Measurements from ENCODE around the gene ETV3.

DNA sequence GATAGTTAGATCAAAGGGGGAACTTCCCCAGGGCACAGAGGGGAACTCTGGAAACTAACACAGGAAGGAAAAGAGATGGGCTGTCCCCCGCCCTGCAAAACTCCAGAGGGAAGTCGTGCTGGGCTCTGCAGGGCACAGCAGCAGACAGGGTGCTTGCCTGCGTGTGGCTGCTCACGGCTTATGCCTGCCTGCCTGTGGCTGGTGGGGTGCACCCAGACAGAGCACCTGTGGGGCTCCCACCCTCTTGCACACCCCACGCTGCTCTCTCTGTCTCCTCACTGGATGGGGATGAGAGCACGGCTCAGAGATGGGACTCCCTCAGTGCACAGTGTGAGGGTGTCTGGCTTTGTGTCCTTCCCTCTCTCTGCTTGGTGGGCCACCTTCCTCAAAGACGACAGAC, 25.1 kb downstream of the ETV3 start:
- TF ChIP-seq RAD21 (IDR thresholded peaks at IDR 0.05 in 1 of 2, conservative IDR thresholded peaks at IDR 0.05 in 1 of 2; ENCODE audit: low read depth in 2 of 2, low read length in 2 of 2): no peak
- TF ChIP-seq, protein P1, sequence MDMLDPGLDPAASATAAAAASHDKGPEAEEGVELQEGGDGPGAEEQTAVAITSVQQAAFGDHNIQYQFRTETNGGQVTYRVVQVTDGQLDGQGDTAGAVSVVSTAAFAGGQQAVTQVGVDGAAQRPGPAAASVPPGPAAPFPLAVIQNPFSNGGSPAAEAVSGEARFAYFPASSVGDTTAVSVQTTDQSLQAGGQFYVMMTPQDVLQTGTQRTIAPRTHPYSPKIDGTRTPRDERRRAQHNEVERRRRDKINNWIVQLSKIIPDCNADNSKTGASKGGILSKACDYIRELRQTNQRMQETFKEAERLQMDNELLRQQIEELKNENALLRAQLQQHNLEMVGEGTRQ (IDR thresholded peaks at IDR 0.05; ENCODE audit: low read length): no peak
- no peak for TF ChIP-seq GTF2F1 (IDR thresholded peaks at IDR 0.05; ENCODE audit: borderline replicate concordance, low read depth, low read length)
- TF ChIP-seq, protein P2, sequence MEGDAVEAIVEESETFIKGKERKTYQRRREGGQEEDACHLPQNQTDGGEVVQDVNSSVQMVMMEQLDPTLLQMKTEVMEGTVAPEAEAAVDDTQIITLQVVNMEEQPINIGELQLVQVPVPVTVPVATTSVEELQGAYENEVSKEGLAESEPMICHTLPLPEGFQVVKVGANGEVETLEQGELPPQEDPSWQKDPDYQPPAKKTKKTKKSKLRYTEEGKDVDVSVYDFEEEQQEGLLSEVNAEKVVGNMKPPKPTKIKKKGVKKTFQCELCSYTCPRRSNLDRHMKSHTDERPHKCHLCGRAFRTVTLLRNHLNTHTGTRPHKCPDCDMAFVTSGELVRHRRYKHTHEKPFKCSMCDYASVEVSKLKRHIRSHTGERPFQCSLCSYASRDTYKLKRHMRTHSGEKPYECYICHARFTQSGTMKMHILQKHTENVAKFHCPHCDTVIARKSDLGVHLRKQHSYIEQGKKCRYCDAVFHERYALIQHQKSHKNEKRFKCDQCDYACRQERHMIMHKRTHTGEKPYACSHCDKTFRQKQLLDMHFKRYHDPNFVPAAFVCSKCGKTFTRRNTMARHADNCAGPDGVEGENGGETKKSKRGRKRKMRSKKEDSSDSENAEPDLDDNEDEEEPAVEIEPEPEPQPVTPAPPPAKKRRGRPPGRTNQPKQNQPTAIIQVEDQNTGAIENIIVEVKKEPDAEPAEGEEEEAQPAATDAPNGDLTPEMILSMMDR (IDR thresholded peaks at IDR 0.05; ENCODE audit: control extremely low read depth in 1 of 3, insufficient read depth in 1 of 3, low read depth in 1 of 3, low read length in 3 of 3): no peak
- no peak for TF ChIP-seq EZH2 (IDR thresholded peaks at IDR 0.05; ENCODE audit: low read depth, low read length, severe bottlenecking)
- TF ChIP-seq POLR2A (IDR thresholded peaks at IDR 0.05; ENCODE audit: control extremely low read depth in 1 of 2, low read depth in 2 of 2, low read length in 2 of 2): no peak
- TF ChIP-seq, protein P3, sequence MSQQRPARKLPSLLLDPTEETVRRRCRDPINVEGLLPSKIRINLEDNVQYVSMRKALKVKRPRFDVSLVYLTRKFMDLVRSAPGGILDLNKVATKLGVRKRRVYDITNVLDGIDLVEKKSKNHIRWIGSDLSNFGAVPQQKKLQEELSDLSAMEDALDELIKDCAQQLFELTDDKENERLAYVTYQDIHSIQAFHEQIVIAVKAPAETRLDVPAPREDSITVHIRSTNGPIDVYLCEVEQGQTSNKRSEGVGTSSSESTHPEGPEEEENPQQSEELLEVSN (IDR thresholded peaks at IDR 0.05): no peak
- TF ChIP-seq, protein P4, sequence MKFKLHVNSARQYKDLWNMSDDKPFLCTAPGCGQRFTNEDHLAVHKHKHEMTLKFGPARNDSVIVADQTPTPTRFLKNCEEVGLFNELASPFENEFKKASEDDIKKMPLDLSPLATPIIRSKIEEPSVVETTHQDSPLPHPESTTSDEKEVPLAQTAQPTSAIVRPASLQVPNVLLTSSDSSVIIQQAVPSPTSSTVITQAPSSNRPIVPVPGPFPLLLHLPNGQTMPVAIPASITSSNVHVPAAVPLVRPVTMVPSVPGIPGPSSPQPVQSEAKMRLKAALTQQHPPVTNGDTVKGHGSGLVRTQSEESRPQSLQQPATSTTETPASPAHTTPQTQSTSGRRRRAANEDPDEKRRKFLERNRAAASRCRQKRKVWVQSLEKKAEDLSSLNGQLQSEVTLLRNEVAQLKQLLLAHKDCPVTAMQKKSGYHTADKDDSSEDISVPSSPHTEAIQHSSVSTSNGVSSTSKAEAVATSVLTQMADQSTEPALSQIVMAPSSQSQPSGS (IDR thresholded peaks at IDR 0.05; ENCODE audit: low read length): no peak
- no peak for TF ChIP-seq CBX5 (IDR thresholded peaks at IDR 0.05; ENCODE audit: low read depth, low read length)
- TF ChIP-seq NRF1 (IDR thresholded peaks at IDR 0.05; ENCODE audit: low read depth, low read length): no peak
- TF ChIP-seq TCF12 (IDR thresholded peaks at IDR 0.05; ENCODE audit: low read depth, low read length): no peak
- TF ChIP-seq SIRT6 (IDR thresholded peaks at IDR 0.05; ENCODE audit: low read length): no peak

Measured in H1 (cell line).